GM19395 (cell line): ENCODE measurements around the gene ZC3H14.

Experiments
- ATAC-seq: cut with Tn5 transposase; IDR thresholded peaks from one replicate; pipeline ENCODE4 v1.9.1; 2021; ENCODE audit warnings: mild to moderate bottlenecking, moderate library complexity; ENCODE audit not compliant: unreplicated experiment

The ZC3H14 gene

DNA sequence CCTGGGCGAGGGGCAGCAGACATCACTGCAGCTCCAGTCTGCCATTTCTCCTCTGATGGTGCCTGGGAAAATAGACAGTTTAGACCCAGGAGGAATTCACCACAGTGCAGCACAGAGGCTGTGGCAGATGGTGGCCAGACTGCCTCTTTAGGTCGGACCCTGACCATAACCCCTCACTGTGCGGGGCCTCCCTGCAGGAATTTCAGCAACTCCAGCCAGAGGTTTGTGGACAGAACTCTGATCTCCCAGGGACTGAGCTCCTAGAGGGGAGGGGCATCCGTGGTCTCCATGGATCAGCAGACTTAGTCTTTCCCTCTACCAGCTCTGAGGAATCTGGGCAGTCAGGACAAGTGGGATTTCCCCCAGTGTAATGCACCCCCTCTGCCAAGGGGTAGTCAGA is 106.5 kb downstream of the ZC3H14 start:
- no peak for ATAC-seq
